Astrocyte of the spinal cord (primary cell): Measurements from ENCODE around the gene RAB1A.

Experiments used
- DNase-seq: peaks from one replicate; pipeline ENCODE4 v3.0.0; 2011; ENCODE audit warnings: low read depth, low spot score
- H3K4me3 ChIP-seq: 2 replicates; pipeline ENCODE4 v1.5.1; 2011; ENCODE audit warnings: low read depth, mild to moderate bottlenecking, low read length, moderate library complexity
- CTCF ChIP-seq: IDR thresholded peaks from 2 replicates; pipeline ENCODE4 v1.5.1; 2012; ENCODE audit warnings: low read depth, mild to moderate bottlenecking, low read length, inconsistent platforms
- in situ Hi-C: cut with HindIII; loops from 2 replicates; pipeline ENCODE4 v1.10.0; 2017; ENCODE audit warnings: low sequenced_read_pairs

RAB1A gene

GRCh38 chr2:65122313-65122712, 7.6 kb downstream of the RAB1A start:
- H3K4me3 ChIP-seq, result no peak overlapping the region
- in situ Hi-C loops, result no loop called here
- TF ChIP-seq CTCF, result no peak
- DNase-seq, result no peak

- in situ Hi-C loops, result no loop called here
- no peak overlapping the region for H3K4me3 ChIP-seq
- no peak for DNase-seq
- no peak for TF ChIP-seq CTCF
Measured at GRCh38 chr2:65120990-65121693, 8.8 kb downstream of the RAB1A start.

- in situ Hi-C loops, result no loop called here
- no peak for TF ChIP-seq CTCF
- DNase-seq, result no peak
- no peak overlapping the region for H3K4me3 ChIP-seq
Measured at GRCh38 chr2:65116645-65117044, 13.3 kb downstream of the RAB1A start.

GRCh38 chr2:65114921-65115320, 15.0 kb downstream of the RAB1A start:
- no peak for DNase-seq
- in situ Hi-C loops, result no loop called here
- TF ChIP-seq CTCF, result no peak
- no peak overlapping the region for H3K4me3 ChIP-seq

- TF ChIP-seq CTCF, result no peak
Measured at GRCh38 chr2:65113816-65114215, 16.1 kb downstream of the RAB1A start.

GRCh38 chr2:65113229-65113628, 16.7 kb downstream of the RAB1A start:
- no peak for DNase-seq
- no peak for TF ChIP-seq CTCF
- H3K4me3 ChIP-seq, result no peak overlapping the region
- in situ Hi-C loops, result no loop called here

More at GRCh38 chr2:65113816-65114215, 16.1 kb downstream of the RAB1A start:
- no peak for DNase-seq
- in situ Hi-C loops, result no loop called here
- no peak overlapping the region for H3K4me3 ChIP-seq
